RWPE1 (cell line): ENCODE measurements around the gene RBFA.
A peak's percentile ranks its signal among the peaks of the same experiment; 100 is the strongest.

Experiments
- CTCF ChIA-PET: fragments of 350-600 bp; sonication (Branson Sonifier 250); formaldehyde crosslinking; extraction: SDS; loops from one replicate; lab custom pipeline; 2021; lab: Yijun Ruan, JAX
- POLR2A ChIA-PET: fragments of 400-600 bp; formaldehyde crosslinking; extraction: SDS; loops from one replicate; lab custom pipeline; 2020; ENCODE audit warnings: antibody characterized with exemption; ENCODE audit not compliant: low non-redundant PET; lab: Yijun Ruan, JAX
- DNase-seq: peaks from one replicate; pipeline ENCODE4 v3.0.0; 2012; ENCODE audit warnings: low spot score
- H3K27ac ChIP-seq: fragments of 450-650 bp; 2 replicates; pipeline ENCODE4 v1.5.1; 2017
- CTCF ChIP-seq: fragments of 450-650 bp; conservative IDR thresholded peaks from 2 replicates; pipeline ENCODE4 v1.5.1; 2017; ENCODE audit warnings: low read depth, mild to moderate bottlenecking

The RBFA gene

GRCh38 chr18:80034852-80035406, 695 bp downstream of the RBFA start:
- CTCF ChIA-PET = interaction anchor here (0.6 to 0.7 kb wide), 3 partner anchors 49 to 223 kb away, joined by 3 read pairs; no protein-coding TSS in a partner anchor
- 0 out of 2 replicates have a peak, but pooled peaks have one; percentile 24 for TF ChIP-seq CTCF
- POLR2A ChIA-PET = no interaction called here
- DNase-seq = no peak
- H3K27ac ChIP-seq = peak overlapping the region; percentile 88

- DNase-seq = no peak
- ChIA-PET CTCF (no interaction called here), POLR2A (no interaction called here)
- H3K27ac ChIP-seq = no peak overlapping the region
- no peak for TF ChIP-seq CTCF
Measured at GRCh38 chr18:80035997-80036396, 1.8 kb downstream of the RBFA start.

DNA sequence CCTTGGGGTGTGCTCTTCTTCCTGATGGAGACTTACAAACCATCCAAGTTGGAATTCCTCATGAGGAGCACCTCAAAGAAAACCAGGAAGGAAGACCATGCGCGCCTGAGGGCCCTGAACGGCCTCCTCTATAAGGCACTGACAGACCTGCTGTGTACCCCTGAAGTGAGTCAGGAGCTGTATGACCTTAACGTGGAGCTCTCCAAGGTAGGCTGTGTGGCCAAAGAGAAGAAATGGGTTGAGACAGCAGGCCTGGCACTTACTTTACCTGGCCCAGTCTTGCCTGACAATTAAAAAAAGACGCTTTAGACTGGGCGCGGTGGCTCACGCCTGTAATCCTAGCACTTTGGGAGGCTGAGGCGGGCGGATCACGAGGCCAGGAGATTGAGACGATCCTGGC, 3.1 kb downstream of the RBFA start:
- no peak overlapping the region for H3K27ac ChIP-seq
- TF ChIP-seq CTCF = no peak
- no peak for DNase-seq
- ChIA-PET POLR2A (no interaction called here), CTCF (no interaction called here)

GRCh38 chr18:80037869-80038630, 3.8 kb downstream of the RBFA start:
- TF ChIP-seq CTCF = no peak
- DNase-seq = no peak
- ChIA-PET POLR2A (no interaction called here), CTCF (no interaction called here)
- peak overlapping the region; percentile 3; the same call in 1 of the 2 replicates for H3K27ac ChIP-seq

- DNase-seq = no peak
- no peak overlapping the region for H3K27ac ChIP-seq
- ChIA-PET POLR2A (no interaction called here), CTCF (no interaction called here)
- no peak for TF ChIP-seq CTCF
Measured at GRCh38 chr18:80040515-80040914, 6.3 kb downstream of the RBFA start.

- CTCF ChIA-PET = no interaction called here
- no peak overlapping the region for H3K27ac ChIP-seq
- no peak for DNase-seq
- no peak for TF ChIP-seq CTCF
- POLR2A ChIA-PET = no interaction called here
Measured at GRCh38 chr18:80041424-80041823, 7.2 kb downstream of the RBFA start.
